Thyroid gland (tissue), 4 donors: ENCODE measurements around the gene PTCRA.

Experiments
- POLR2A ChIP-seq, 2 donors: fragments of 450-650 bp; IDR thresholded peaks; one replicate each; pipeline ENCODE4 v1.6.1; 2017; ENCODE audit warnings: antibody characterized with exemption in 2 of 2, mild to moderate bottlenecking in 2 of 2, moderate library complexity in 1 of 2
- TF ChIP-seq, protein P1 (sequence below), 6 experiments: fragments of 200-600 bp in 3 of 6; fragments of 450-650 bp in 3 of 6; sonication (generic) in 3 of 6; IDR thresholded peaks; one replicate each; pipeline ENCODE4 v1.5.1; 2016 to 2019; ENCODE audit warnings: antibody characterized with exemption in 6 of 6, mild to moderate bottlenecking in 2 of 6, inconsistent platforms in 1 of 6, moderate library complexity in 1 of 6

DNA sequence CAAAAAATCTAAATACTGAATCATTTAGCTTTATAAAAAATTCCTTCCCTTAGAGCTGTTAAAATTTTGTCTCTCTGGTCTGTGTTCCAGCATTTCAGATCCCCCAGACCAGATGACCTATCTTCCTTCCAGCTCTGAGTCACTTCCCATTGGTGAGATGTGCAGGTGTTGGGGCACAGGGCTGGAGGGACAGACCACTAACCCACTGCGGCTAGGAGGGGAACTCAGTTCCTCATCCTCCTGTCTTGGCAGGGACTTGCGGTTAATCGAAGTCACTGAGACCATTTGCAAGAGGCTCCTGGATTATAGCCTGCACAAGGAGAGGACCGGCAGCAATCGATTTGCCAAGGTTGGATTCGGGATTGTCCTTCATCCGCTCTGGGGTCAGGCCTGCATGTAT, 19.5 kb downstream of the PTCRA start:
- no peak for TF ChIP-seq POLR2A (IDR thresholded peaks at IDR 0.05)
- TF ChIP-seq, protein P1, sequence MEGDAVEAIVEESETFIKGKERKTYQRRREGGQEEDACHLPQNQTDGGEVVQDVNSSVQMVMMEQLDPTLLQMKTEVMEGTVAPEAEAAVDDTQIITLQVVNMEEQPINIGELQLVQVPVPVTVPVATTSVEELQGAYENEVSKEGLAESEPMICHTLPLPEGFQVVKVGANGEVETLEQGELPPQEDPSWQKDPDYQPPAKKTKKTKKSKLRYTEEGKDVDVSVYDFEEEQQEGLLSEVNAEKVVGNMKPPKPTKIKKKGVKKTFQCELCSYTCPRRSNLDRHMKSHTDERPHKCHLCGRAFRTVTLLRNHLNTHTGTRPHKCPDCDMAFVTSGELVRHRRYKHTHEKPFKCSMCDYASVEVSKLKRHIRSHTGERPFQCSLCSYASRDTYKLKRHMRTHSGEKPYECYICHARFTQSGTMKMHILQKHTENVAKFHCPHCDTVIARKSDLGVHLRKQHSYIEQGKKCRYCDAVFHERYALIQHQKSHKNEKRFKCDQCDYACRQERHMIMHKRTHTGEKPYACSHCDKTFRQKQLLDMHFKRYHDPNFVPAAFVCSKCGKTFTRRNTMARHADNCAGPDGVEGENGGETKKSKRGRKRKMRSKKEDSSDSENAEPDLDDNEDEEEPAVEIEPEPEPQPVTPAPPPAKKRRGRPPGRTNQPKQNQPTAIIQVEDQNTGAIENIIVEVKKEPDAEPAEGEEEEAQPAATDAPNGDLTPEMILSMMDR (IDR thresholded peaks at IDR 0.05), result no peak
